ENCODE data around the gene ELFN1. TPM values are rescaled to one million over a fixed set of nuclear protein-coding genes. Genes with fewer than 3 reads are reported as not detected.

Gene ELFN1
- total and polyA plus RNA-seq, 12 donors, result 0.05 to 2.8 (median 0.86) TPM

DNA sequence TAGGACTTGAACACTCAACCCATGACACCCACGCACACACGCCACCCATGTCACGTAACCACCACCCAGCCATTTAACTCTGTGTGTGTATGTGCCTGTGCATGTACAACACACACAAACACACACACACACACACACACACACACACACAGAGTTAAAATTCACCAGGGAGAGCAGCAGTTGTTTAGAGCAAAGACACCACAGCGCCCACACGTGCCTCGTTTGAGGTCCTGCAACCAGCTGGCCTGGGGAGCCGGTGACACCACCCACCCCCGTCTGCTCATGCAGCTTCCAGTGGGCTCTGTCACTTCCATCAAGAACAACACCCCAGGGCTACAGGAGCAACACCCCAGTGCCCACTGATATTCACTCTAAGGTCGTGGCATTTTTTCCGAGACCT, 97.4 kb downstream of the ELFN1 start:
- no peak for DNase-seq
- no peak for TF ChIP-seq POLR2A (IDR thresholded peaks at IDR 0.05)
- TF ChIP-seq, protein P1, sequence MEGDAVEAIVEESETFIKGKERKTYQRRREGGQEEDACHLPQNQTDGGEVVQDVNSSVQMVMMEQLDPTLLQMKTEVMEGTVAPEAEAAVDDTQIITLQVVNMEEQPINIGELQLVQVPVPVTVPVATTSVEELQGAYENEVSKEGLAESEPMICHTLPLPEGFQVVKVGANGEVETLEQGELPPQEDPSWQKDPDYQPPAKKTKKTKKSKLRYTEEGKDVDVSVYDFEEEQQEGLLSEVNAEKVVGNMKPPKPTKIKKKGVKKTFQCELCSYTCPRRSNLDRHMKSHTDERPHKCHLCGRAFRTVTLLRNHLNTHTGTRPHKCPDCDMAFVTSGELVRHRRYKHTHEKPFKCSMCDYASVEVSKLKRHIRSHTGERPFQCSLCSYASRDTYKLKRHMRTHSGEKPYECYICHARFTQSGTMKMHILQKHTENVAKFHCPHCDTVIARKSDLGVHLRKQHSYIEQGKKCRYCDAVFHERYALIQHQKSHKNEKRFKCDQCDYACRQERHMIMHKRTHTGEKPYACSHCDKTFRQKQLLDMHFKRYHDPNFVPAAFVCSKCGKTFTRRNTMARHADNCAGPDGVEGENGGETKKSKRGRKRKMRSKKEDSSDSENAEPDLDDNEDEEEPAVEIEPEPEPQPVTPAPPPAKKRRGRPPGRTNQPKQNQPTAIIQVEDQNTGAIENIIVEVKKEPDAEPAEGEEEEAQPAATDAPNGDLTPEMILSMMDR (IDR thresholded peaks at IDR 0.05), result no peak
- Histone ChIP-seq H3K9me3 (replicated peaks in 1 of 3) (no peaks in the 10 kb centered on the region), H3K36me3 (replicated peaks in 1 of 2) (no peaks in the 10 kb centered on the region), H3K4me1 (replicated peaks in 1 of 2) (no peaks in the 10 kb centered on the region), H3K27ac (no peak overlapping the region), H3K27me3 (no peaks in the 10 kb centered on the region), H3K4me3 (no peak overlapping the region)
- WGBS, 4 donors, result 59 to 71% (median 64%) methylated on average over 8 to 10 of the region's 10 CpGs
- intact Hi-C loops (cut with DNase I), result no loop called here

- no peak overlapping the region for H3K27ac ChIP-seq
- intact Hi-C loops (cut with DNase I), result no loop called here
- 85 to 92% (median 89%) methylated on average over 5 to 7 of the region's 7 CpGs for WGBS, 4 donors
Measured at GRCh38 chr7:1768832-1769231, 98.8 kb downstream of the ELFN1 start.

GRCh38 chr7:1769286-1770200, 99.5 kb downstream of the ELFN1 start:
- intact Hi-C loops (cut with DNase I), result no loop called here
- no peak for DNase-seq
- H3K27me3 ChIP-seq, result no peaks in the 10 kb centered on the region

More at GRCh38 chr7:1768832-1769231, 98.8 kb downstream of the ELFN1 start:
- H3K9me3 ChIP-seq (replicated peaks in 1 of 3), result no peaks in the 10 kb centered on the region
- no peaks in the 10 kb centered on the region for H3K36me3 ChIP-seq (replicated peaks in 1 of 2)
- no peaks in the 10 kb centered on the region for H3K4me1 ChIP-seq (replicated peaks in 1 of 2)
- no peak for TF ChIP-seq POLR2A (IDR thresholded peaks at IDR 0.05)
- TF ChIP-seq, protein P1 (IDR thresholded peaks at IDR 0.05), result no peak
- no peak for DNase-seq
- no peak overlapping the region for H3K4me3 ChIP-seq
- H3K27me3 ChIP-seq, result no peaks in the 10 kb centered on the region

DNA sequence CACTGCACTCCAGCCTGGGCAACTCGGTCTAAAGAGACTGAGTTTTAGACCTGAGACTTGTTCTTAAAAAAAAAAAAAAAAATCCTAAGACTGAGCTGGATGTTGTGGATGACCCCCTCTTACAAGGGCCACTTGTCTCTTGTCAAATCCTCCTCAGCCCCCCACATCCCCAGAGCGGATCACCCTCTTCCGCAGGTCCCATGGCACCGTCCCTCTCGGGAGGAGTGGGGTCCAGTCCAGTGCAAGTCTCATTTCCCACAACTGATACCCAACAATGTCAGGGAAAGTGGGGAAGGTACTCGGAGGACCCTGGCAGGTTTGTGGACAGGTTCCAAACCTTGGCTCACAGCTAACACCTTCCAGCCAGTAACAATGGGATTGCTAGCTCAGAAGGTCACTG, 100.3 kb downstream of the ELFN1 start:
- intact Hi-C loops (cut with DNase I), result no loop called here
- Histone ChIP-seq H3K4me1 (replicated peaks in 1 of 2) (no peaks in the 10 kb centered on the region), H3K4me3 (no peak overlapping the region), H3K27me3 (no peaks in the 10 kb centered on the region), H3K9me3 (replicated peaks in 1 of 3) (no peaks in the 10 kb centered on the region), H3K36me3 (replicated peaks in 1 of 2) (no peaks in the 10 kb centered on the region), H3K27ac (no peak overlapping the region)
- 86 to 94% (median 92%) methylated on average over 6 of the region's 6 CpGs for WGBS, 4 donors
- TF ChIP-seq POLR2A (IDR thresholded peaks at IDR 0.05), result no peak
- TF ChIP-seq, protein P1 (IDR thresholded peaks at IDR 0.05), result no peak
- peak in 1 of 7 donors; percentile 7 for DNase-seq

More at GRCh38 chr7:1769286-1770200, 99.5 kb downstream of the ELFN1 start:
- TF ChIP-seq, protein P1 (IDR thresholded peaks at IDR 0.05), result no peak
- TF ChIP-seq POLR2A (IDR thresholded peaks at IDR 0.05), result no peak
- Histone ChIP-seq H3K4me3 (no peak overlapping the region), H3K4me1 (replicated peaks in 1 of 2) (no peaks in the 10 kb centered on the region), H3K27ac (no peak overlapping the region), H3K36me3 (replicated peaks in 1 of 2) (no peaks in the 10 kb centered on the region), H3K9me3 (replicated peaks in 1 of 3) (no peaks in the 10 kb centered on the region)
- WGBS, 4 donors, result 92 to 94% (median 93%) methylated on average over 46 to 54 of the region's 54 CpGs
